Lower lobe of right lung (tissue), 2 donors: ENCODE measurements around the gene MCM10. TPM values are rescaled to one million over a fixed set of nuclear protein-coding genes. Genes with fewer than 3 reads are reported as not detected.

Experiments
- ATAC-seq, 2 donors: fragments of 200-7000 bp; cut with Tn5 transposase; one replicate each; pipeline ENCODE4 v1.9.1; 2020 to 2022; ENCODE audit warnings: mild to moderate bottlenecking in 2 of 2, moderate library complexity in 2 of 2
- DNase-seq: peaks from one replicate; pipeline ENCODE4 v3.0.0-alpha.2; 2020
- H3K27ac ChIP-seq: fragments of 200-600 bp; one replicate; pipeline ENCODE4 v1.8.0; 2022
- H3K27me3 ChIP-seq: fragments of 200-600 bp; one replicate; pipeline ENCODE4 v1.8.0; 2022; ENCODE audit warnings: low read depth
- H3K36me3 ChIP-seq: fragments of 200-600 bp; one replicate; pipeline ENCODE4 v1.8.0; 2022; ENCODE audit warnings: mild to moderate bottlenecking
- H3K4me1 ChIP-seq: fragments of 200-600 bp; one replicate; pipeline ENCODE4 v1.8.0; 2022
- H3K4me3 ChIP-seq: fragments of 200-600 bp; one replicate; pipeline ENCODE4 v1.8.0; 2022; ENCODE audit warnings: mild to moderate bottlenecking
- H3K9me3 ChIP-seq: fragments of 200-600 bp; one replicate; pipeline ENCODE4 v1.8.0; 2022
- intact Hi-C: fragments of 100-400 bp; cut with DNase I; formaldehyde crosslinking; loops from one replicate; pipeline ENCODE4 v1.11.0; 2022
- total RNA-seq: library from RNA; stranded (reverse); fragmentation: NEBNext Ultra II Directional; extraction: Animal tissue kit (Norgen Biotek cat#: 25700); gene quantifications from one replicate; pipeline ENCODE4 v1.2.1, GENCODE V29; 2021
- TF ChIP-seq, protein P1 (sequence below): fragments of 200-600 bp; IDR thresholded peaks from one replicate; pipeline ENCODE4 v1.8.0; 2022; ENCODE audit warnings: antibody characterized with exemption, mild to moderate bottlenecking
- donor health status: DM: no; HTN: yes; CAD: no; lungs with severe emphysema.

The MCM10 gene
- total RNA-seq, 1 donor from 2014 or later: 0.38 TPM

DNA sequence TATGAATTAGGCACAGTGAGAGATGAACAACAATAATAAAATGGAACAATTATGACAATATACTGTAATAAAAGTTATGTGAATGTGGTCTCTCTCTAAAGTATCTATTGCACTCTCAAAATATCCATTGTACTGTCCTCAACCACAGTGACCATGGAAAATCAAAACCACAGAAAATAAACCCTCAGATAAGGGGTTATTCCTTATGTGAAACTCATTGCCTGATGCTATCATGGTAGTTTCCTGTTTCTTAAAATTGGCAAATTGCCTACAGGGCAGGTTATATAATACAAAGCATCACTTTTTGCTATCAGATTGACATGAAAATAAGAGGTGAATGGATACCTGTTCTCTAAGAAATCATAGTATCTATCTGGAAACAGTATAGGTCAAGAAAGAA, 3.8 kb downstream of the MCM10 start:
- H3K4me1 ChIP-seq: peaks cover 14% of the 10 kb centered on the region
- H3K9me3 ChIP-seq: no peaks in the 10 kb centered on the region
- DNase-seq (no peak), ATAC-seq (no peak)
- intact Hi-C loops: no loop called here
- no peaks in the 10 kb centered on the region for H3K27me3 ChIP-seq
- no peak overlapping the region for H3K4me3 ChIP-seq
- H3K36me3 ChIP-seq: no peaks in the 10 kb centered on the region
- H3K27ac ChIP-seq: no peak overlapping the region
- TF ChIP-seq, protein P1, sequence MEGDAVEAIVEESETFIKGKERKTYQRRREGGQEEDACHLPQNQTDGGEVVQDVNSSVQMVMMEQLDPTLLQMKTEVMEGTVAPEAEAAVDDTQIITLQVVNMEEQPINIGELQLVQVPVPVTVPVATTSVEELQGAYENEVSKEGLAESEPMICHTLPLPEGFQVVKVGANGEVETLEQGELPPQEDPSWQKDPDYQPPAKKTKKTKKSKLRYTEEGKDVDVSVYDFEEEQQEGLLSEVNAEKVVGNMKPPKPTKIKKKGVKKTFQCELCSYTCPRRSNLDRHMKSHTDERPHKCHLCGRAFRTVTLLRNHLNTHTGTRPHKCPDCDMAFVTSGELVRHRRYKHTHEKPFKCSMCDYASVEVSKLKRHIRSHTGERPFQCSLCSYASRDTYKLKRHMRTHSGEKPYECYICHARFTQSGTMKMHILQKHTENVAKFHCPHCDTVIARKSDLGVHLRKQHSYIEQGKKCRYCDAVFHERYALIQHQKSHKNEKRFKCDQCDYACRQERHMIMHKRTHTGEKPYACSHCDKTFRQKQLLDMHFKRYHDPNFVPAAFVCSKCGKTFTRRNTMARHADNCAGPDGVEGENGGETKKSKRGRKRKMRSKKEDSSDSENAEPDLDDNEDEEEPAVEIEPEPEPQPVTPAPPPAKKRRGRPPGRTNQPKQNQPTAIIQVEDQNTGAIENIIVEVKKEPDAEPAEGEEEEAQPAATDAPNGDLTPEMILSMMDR: no peak

DNA sequence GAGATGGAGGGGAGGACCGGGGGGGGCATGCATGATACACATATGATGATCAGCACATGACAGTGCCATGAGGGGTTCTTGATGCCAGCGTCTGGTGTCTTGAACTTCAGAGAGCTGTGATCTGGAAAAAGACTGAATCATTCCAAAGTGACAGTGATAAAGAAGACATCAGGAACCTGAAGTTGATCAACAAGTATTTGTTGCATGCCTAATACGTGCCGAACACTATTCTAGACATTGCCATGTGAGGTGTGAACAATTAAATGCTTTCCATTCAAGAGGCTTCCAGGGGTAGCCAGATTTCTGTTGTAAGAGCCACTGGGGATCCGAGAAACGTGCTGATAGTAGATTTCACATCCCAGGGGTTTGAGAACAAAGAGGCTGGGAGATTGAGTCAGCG, 6.2 kb downstream of the MCM10 start:
- Histone ChIP-seq H3K36me3 (no peaks in the 10 kb centered on the region), H3K9me3 (no peaks in the 10 kb centered on the region), H3K4me1 (no peaks in the 10 kb centered on the region), H3K4me3 (no peak overlapping the region), H3K27me3 (no peaks in the 10 kb centered on the region), H3K27ac (no peak overlapping the region)
- intact Hi-C loops: no loop called here
- DNase-seq (no peak), ATAC-seq (no peak)
- TF ChIP-seq, protein P1: no peak

DNA sequence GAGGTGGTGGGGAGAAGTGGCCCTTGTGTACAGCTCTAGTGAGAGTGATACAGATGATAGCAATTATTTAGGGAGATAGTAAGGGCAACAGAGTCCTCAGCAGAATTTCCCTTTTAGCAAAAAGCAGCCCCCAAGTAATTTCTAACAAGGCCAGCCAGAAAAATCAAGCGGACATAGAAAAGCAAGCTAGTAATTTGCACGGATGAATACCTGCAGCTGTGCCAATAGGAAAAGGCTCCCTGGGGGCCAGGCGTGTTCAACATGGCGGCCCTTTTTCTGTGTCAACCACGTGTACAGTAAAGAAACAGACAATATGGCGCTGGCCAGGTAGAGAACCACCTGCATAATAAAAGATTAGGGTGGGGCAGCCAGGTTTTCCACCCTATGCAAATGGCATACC, 7.4 kb downstream of the MCM10 start:
- Histone ChIP-seq H3K27ac (no peak overlapping the region), H3K36me3 (no peaks in the 10 kb centered on the region), H3K4me1 (no peaks in the 10 kb centered on the region), H3K27me3 (no peaks in the 10 kb centered on the region), H3K9me3 (no peaks in the 10 kb centered on the region), H3K4me3 (no peak overlapping the region)
- TF ChIP-seq, protein P1: no peak
- intact Hi-C loops: no loop called here
- ATAC-seq (no peak), DNase-seq (no peak)

DNA sequence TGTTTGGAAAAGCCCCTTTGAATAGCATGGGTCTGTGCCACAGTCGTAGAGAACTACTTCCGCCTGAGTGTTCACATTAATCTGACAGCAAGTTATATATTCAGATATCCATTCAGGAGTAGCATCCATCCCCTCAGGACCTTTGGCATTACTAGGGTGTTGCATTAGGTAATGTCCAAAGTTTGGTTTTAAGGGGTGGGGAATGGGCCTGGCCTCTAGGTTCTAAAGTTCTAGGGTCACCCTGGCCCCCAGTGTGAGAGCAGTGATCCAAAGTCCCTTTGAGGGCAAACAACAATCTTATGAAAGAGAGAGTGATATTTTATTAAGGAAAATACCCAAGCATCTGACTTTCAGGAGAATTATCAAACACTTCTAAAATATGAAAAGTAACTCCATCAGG, 12.3 kb downstream of the MCM10 start:
- ATAC-seq: no peak

DNA sequence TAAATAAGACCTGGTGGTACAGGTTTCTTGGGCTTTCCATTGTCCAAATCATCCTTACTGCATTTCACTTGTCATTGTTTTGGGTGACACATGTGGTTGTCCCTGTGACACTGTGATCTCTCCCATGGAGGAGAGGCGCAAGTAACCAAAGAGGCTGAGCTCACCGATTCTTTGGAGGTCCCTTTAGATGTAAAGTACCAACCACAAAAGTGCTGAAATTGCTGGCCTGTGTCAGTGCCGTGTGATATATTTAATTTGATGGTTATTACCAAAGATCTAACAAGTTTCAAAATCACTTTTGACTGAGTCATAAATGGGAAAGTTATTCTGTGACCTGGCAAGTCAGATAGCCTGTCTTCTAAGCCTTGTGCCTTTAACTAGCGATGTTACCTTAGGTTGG, 19.4 kb downstream of the MCM10 start:
- no peak overlapping the region for H3K4me3 ChIP-seq
- H3K4me1 ChIP-seq: no peaks in the 10 kb centered on the region
- no peak overlapping the region for H3K27ac ChIP-seq
- DNase-seq (no peak), ATAC-seq (no peak)
- intact Hi-C loops: no loop called here
- no peaks in the 10 kb centered on the region for H3K36me3 ChIP-seq
- TF ChIP-seq, protein P1: no peak
- no peaks in the 10 kb centered on the region for H3K9me3 ChIP-seq
- no peaks in the 10 kb centered on the region for H3K27me3 ChIP-seq

More for the DNA sequence above, 12.3 kb downstream of the MCM10 start:
- no peak overlapping the region for H3K4me3 ChIP-seq
- H3K4me1 ChIP-seq: no peaks in the 10 kb centered on the region
- TF ChIP-seq, protein P1: no peak
- no peak for DNase-seq
- H3K9me3 ChIP-seq: no peaks in the 10 kb centered on the region
- H3K36me3 ChIP-seq: no peaks in the 10 kb centered on the region
- no peak overlapping the region for H3K27ac ChIP-seq
- intact Hi-C loops: no loop called here
- no peaks in the 10 kb centered on the region for H3K27me3 ChIP-seq

DNA sequence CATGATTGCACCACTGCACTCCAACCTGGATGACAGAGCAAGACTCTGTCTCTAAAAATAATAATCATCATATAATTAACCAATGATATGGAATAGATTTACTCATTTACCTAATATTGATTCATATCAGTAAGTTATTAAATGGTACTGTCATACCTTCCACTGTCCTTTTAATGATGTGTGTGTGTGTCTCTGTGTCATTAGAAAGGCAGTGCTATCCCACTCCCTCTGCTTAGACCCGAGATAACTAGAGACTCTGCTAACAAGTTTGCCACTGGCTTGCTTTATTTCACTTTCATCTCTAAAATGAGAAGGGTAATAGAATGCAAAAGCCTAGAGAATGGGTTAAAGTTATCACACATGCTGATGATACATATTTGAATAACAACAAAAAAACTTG, 21.1 kb downstream of the MCM10 start:
- no peak for ATAC-seq
- Histone ChIP-seq H3K4me1 (no peaks in the 10 kb centered on the region), H3K27me3 (no peaks in the 10 kb centered on the region), H3K4me3 (no peak overlapping the region), H3K27ac (no peak overlapping the region), H3K9me3 (no peaks in the 10 kb centered on the region), H3K36me3 (no peaks in the 10 kb centered on the region)
- intact Hi-C loops: no loop called here
- no peak for DNase-seq
- TF ChIP-seq, protein P1: no peak
